Fibroblast of the aortic adventitia (primary cell): ENCODE results near the gene BEST3. TPM values are rescaled to one million over a fixed set of nuclear protein-coding genes. Genes with fewer than 3 reads are reported as not detected.

ENCODE experiments used
- DNase-seq: peaks from one replicate; pipeline ENCODE4 v3.0.0-alpha.2; 2010; ENCODE audit warnings: low read depth
- H3K4me3 ChIP-seq: 2 replicates; pipeline ENCODE4 v1.5.1; 2011; ENCODE audit warnings: low read depth, mild to moderate bottlenecking, control low read depth, low read length, moderate library complexity
- CTCF ChIP-seq: IDR thresholded peaks from 2 replicates; pipeline ENCODE4 v1.5.1; 2011; ENCODE audit warnings: mild to moderate bottlenecking, low read length, control low read depth, inconsistent platforms; ENCODE audit not compliant: insufficient read depth
- total RNA-seq: library from RNA; depleted of rRNA; stranded (reverse); fragments of >200 nt; gene quantifications from 2 replicates; pipeline ENCODE4 v1.2.3, GENCODE V29; 2012; ENCODE audit warnings: low replicate concordance

Gene BEST3
- total RNA-seq, 1 donor, result not detected

GRCh38 chr12:69704357-69704756, 5.3 kb upstream of the BEST3 start:
- DNase-seq, result no peak
- H3K4me3 ChIP-seq, result no peak overlapping the region
- TF ChIP-seq CTCF, result no peak

- TF ChIP-seq CTCF, result no peak
- no peak overlapping the region for H3K4me3 ChIP-seq
- no peak for DNase-seq
Measured at GRCh38 chr12:69703146-69703642, 4.1 kb upstream of the BEST3 start.

DNA sequence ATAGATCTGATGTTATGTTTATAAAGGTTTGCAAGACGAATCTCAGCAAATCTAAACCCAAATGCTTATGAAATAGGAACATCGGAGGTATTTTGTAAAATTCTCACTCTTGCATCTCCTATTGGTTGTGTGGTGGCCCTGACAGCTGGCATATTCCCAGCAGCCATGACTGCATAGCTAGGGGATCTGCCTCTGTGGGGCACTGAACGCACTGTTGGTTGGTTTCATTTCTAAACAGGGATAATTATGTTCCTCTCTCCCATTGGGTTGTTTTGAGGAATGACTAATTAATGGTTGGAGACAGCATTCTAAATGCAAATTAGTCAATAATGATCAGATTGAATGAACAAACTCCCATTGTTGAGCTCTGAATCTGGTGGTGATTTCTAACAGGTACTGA, 2.7 kb upstream of the BEST3 start:
- H3K4me3 ChIP-seq, result no peak overlapping the region
- DNase-seq, result no peak
- TF ChIP-seq CTCF, result no peak

DNA sequence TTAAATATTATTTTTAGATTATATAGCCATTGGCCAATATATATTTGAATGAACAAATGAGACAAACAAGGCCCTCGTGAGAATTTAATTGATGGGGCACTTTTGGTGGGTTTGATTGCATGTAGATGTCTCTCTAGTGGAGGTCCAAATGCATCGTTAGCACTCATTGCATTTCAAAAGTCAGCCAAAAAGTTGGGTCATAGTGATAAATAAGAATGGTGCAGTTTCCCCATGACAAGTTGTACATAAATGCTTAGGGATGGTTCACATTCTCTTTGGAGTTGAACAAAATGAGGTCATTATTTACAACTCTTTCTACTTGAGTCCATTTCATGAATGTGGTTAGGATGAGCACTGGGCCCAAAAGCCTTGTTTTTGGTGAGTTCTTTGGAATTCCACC, 1.0 kb downstream of the BEST3 start:
- no peak overlapping the region for H3K4me3 ChIP-seq
- TF ChIP-seq CTCF, result no peak
- DNase-seq, result no peak

- no peak for DNase-seq
- H3K4me3 ChIP-seq, result no peak overlapping the region
- no peak for TF ChIP-seq CTCF
Measured at GRCh38 chr12:69694123-69694522, 5.0 kb downstream of the BEST3 start.

- no peak overlapping the region for H3K4me3 ChIP-seq
Measured at GRCh38 chr12:69689638-69690037, 9.5 kb downstream of the BEST3 start.

More at GRCh38 chr12:69689638-69690037, 9.5 kb downstream of the BEST3 start:
- DNase-seq, result no peak
- no peak for TF ChIP-seq CTCF
